IMR-90 (cell line): ENCODE measurements around the gene CDK5R2. TPM values are rescaled to one million over a fixed set of nuclear protein-coding genes. Genes with fewer than 3 reads are reported as not detected.

Source experiments
- ATAC-seq: fragments of 200-7000 bp; cut with Tn5 transposase; 2 replicates; pipeline ENCODE4 v1.9.1; 2020; ENCODE audit warnings: low read depth, mild to moderate bottlenecking, moderate library complexity
- BruUV-seq: library from RNA; stranded (reverse); fragments of 400-500 nt; replicated peaks from 2 replicates; lab custom pipeline; 2021; lab: Mats Ljungman, UMichigan
- CTCF ChIA-PET: fragments of 300-600 bp; formaldehyde crosslinking; extraction: SDS; loops from one replicate; lab custom pipeline; 2021; ENCODE audit warnings: antibody characterized with exemption; lab: Yijun Ruan, JAX
- POLR2A ChIA-PET: fragments of 300-600 bp; sonication (Branson Sonifier 250); formaldehyde crosslinking; loops from one replicate; lab custom pipeline; 2022; ENCODE audit warnings: antibody characterized with exemption; ENCODE audit not compliant: unreplicated experiment; lab: Charles Lee
- DNase-seq: peaks from one replicate; pipeline ENCODE4 v3.0.0; 2013
- H2AFZ ChIP-seq: replicated peaks from 2 replicates; pipeline ENCODE3; 2013; ENCODE audit warnings: low read length, mild to moderate bottlenecking; ENCODE audit not compliant: poor library complexity
- H2AK5ac ChIP-seq: 2 replicates; pipeline ENCODE4 v1.6.1; 2013; ENCODE audit warnings: low read depth, low read length, inconsistent platforms
- H2AK9ac ChIP-seq: replicated peaks from 2 replicates; pipeline ENCODE3; 2013; ENCODE audit warnings: mild to moderate bottlenecking, low read depth, low read length, moderate library complexity; ENCODE audit not compliant: poor library complexity
- H2BK120ac ChIP-seq: 2 replicates; pipeline ENCODE4 v1.6.1; 2013; ENCODE audit warnings: low read depth, low read length, inconsistent platforms
- H2BK15ac ChIP-seq: 3 replicates; pipeline ENCODE4 v1.6.1; 2013; ENCODE audit warnings: low read depth, low read length, inconsistent platforms
- H2BK20ac ChIP-seq: 2 replicates; pipeline ENCODE4 v1.6.1; 2013; ENCODE audit warnings: low read depth, mild to moderate bottlenecking, inconsistent platforms, low read length, moderate library complexity
- H2BK5ac ChIP-seq: 2 replicates; pipeline ENCODE4 v1.6.1; 2013; ENCODE audit warnings: mild to moderate bottlenecking, low read depth, low read length, inconsistent platforms; ENCODE audit not compliant: poor library complexity, severe bottlenecking
- H3K14ac ChIP-seq: replicated peaks from 2 replicates; pipeline ENCODE4 v1.6.1; 2013; ENCODE audit warnings: low read depth, low read length, inconsistent platforms
- H3K18ac ChIP-seq: 2 replicates; pipeline ENCODE4 v1.6.1; 2013; ENCODE audit warnings: low read depth, low read length, control low read depth
- H3K23ac ChIP-seq: 2 replicates; pipeline ENCODE4 v1.6.1; 2013; ENCODE audit warnings: low read depth, low read length, inconsistent platforms
- H3K27ac ChIP-seq: 2 replicates; pipeline ENCODE4 v1.5.1; 2013; ENCODE audit warnings: mild to moderate bottlenecking, control low read depth, low read length; ENCODE audit not compliant: insufficient read depth
- H3K27me3 ChIP-seq: 2 replicates; pipeline ENCODE4 v1.6.1; 2013; ENCODE audit warnings: low read length; ENCODE audit not compliant: control insufficient read depth, insufficient read depth
- H3K36me3 ChIP-seq: 2 replicates; pipeline ENCODE4 v1.6.1; 2013; ENCODE audit warnings: low read length, mixed read lengths; ENCODE audit not compliant: control insufficient read depth, insufficient read depth
- H3K4ac ChIP-seq: 2 replicates; pipeline ENCODE4 v1.6.1; 2013; ENCODE audit warnings: low read depth, low read length, inconsistent platforms
- H3K4me1 ChIP-seq: 2 replicates; pipeline ENCODE4 v1.6.1; 2013; ENCODE audit warnings: low read length, mixed read lengths; ENCODE audit not compliant: control insufficient read depth, insufficient read depth
- H3K4me2 ChIP-seq: 2 replicates; pipeline ENCODE4 v1.6.1; 2013; ENCODE audit warnings: low read depth, mild to moderate bottlenecking, control low read depth, low read length, moderate library complexity
- H3K4me3 ChIP-seq: 2 replicates; pipeline ENCODE4 v1.5.1; 2013; ENCODE audit warnings: low read depth, mild to moderate bottlenecking, control low read depth, low read length, moderate library complexity; ENCODE audit not compliant: insufficient read depth
- H3K56ac ChIP-seq: 2 replicates; pipeline ENCODE4 v1.6.1; 2013; ENCODE audit warnings: low read length, inconsistent platforms; ENCODE audit not compliant: insufficient read depth; ENCODE audit errors: extremely low read depth
- H3K79me1 ChIP-seq, 2 experiments: 2 replicates each; pipeline ENCODE4 v1.6.1; 2013; ENCODE audit warnings: low read length in 2 of 2, inconsistent platforms in 1 of 2, low read depth in 1 of 2
- H3K9ac ChIP-seq: 2 replicates; pipeline ENCODE4 v1.6.1; 2013; ENCODE audit warnings: low read depth, low read length, control low read depth
- H3K9me1 ChIP-seq: 2 replicates; pipeline ENCODE4 v1.6.1; 2013; ENCODE audit warnings: low read length, inconsistent platforms; ENCODE audit not compliant: insufficient read depth
- H3K9me3 ChIP-seq: 2 replicates; pipeline ENCODE4 v1.6.1; 2013; ENCODE audit warnings: low read length; ENCODE audit not compliant: control insufficient read depth, insufficient read depth
- H4K20me1 ChIP-seq: 2 replicates; pipeline ENCODE4 v1.6.1; 2013; ENCODE audit warnings: low read length, inconsistent platforms; ENCODE audit not compliant: insufficient read depth
- H4K5ac ChIP-seq: 2 replicates; pipeline ENCODE4 v1.6.1; 2013; ENCODE audit warnings: mild to moderate bottlenecking, low read depth, low read length, control low read depth
- H4K8ac ChIP-seq, 2 experiments: 2 replicates each; pipeline ENCODE4 v1.6.1; 2013; ENCODE audit warnings: low read depth in 2 of 2, low read length in 2 of 2, control low read depth in 1 of 2, inconsistent platforms in 1 of 2
- H4K91ac ChIP-seq: 2 replicates; pipeline ENCODE4 v1.6.1; 2013; ENCODE audit warnings: low read depth, low read length, inconsistent platforms; ENCODE audit not compliant: insufficient read depth
- BHLHE40 ChIP-seq: fragments of 150-350 bp; IDR thresholded peaks from 2 replicates; pipeline ENCODE4 v1.6.1; 2016; ENCODE audit warnings: mild to moderate bottlenecking, low read depth, low read length
- MAFK ChIP-seq: IDR thresholded peaks from 2 replicates; pipeline ENCODE4 v1.6.1; 2012; ENCODE audit warnings: low read depth, low read length, improper control_type of control experiment
- WGBS, 2 experiments: methylation state at CpG; one replicate each; pipeline versions ENCODE4 v1.1.5 to v1.1.7; 2013; ENCODE audit warnings: missing lambda C conversion rate in 2 of 2; ENCODE audit not compliant: insufficient read length in 1 of 2; ENCODE audit errors: extremely low coverage in 2 of 2; 5-methylcytosine and 5-hydroxymethylcytosine counted together
- dilution Hi-C: fragments of 300-500 bp; cut with HindIII; formaldehyde crosslinking; loops from one replicate; pipeline ENCODE4 v1.14.3; 2018; ENCODE audit warnings: low sequenced_read_pairs; ENCODE audit not compliant: unreplicated experiment
- in situ Hi-C: fragments of 300-500 bp; cut with MboI; formaldehyde crosslinking; loops from 3 replicates; pipeline ENCODE4 v1.14.3; 2019; ENCODE audit warnings: low sequenced_read_pairs, inconsistent platforms, mixed read lengths
- intact Hi-C: fragments of 100-400 bp; cut with micrococcal nuclease; formaldehyde crosslinking; loops from 2 replicates; pipeline ENCODE4 v1.10.0; 2022
- polyA plus RNA-seq, 3 experiments: library from polyadenylated mRNA; depleted of rRNA; stranded (reverse); fragments of >200 nt; gene quantifications; 2 replicates each; pipeline ENCODE4 v1.2.3, GENCODE V29; 2012; ENCODE audit warnings: low replicate concordance in 1 of 3
- total RNA-seq: library from RNA; depleted of rRNA; stranded (reverse); fragments of >200 nt; gene quantifications from 2 replicates; pipeline ENCODE4 v1.2.3, GENCODE V29; 2012

CDK5R2 gene
- total and polyA plus RNA-seq, 2 of the 4 experiments (the other 2 are of a cell fraction), result not detected

- dilution Hi-C loops, result no loop called here
- Histone ChIP-seq H3K18ac (no peak overlapping the region), H4K5ac (no peak overlapping the region), H4K8ac (no peak overlapping the region; a peak in 1 of 4 replicates), H2AK5ac (no peak overlapping the region), H2BK20ac (peak overlapping the region; percentile 35; the same call in 1 of the 2 replicates), H3K23ac (no peak overlapping the region), H3K14ac (no peak overlapping the region), H3K56ac (no peak overlapping the region), H3K9me3 (no peaks in the 10 kb centered on the region), H3K79me1 (no peaks in the 10 kb centered on the region), H2AK9ac (peak overlapping the region; percentile 42), H3K36me3 (no peaks in the 10 kb centered on the region), H3K4me2 (no peak overlapping the region), H2AFZ (peak overlapping the region; percentile 5), H3K4me3 (no peak overlapping the region), H2BK120ac (no peak overlapping the region), H3K4ac (no peak overlapping the region), H4K91ac (no peak overlapping the region), H2BK15ac (no peak overlapping the region), H4K20me1 (no peaks in the 10 kb centered on the region), H2BK5ac (no peak overlapping the region), H3K4me1 (no peaks in the 10 kb centered on the region), H3K9ac (no peak overlapping the region), H3K27ac (no peak overlapping the region), H3K27me3 (peaks cover 47% of the 10 kb centered on the region), H3K9me1 (0 out of 2 replicates have a peak, but pooled peaks cover 4% of the 10 kb centered on the region)
- in situ Hi-C loops, result no loop called here
- ChIA-PET POLR2A (no interaction called here), CTCF (no interaction called here)
- no TSS peak for BruUV-seq
- no peak for ATAC-seq
- no peak for TF ChIP-seq MAFK
- TF ChIP-seq BHLHE40, result no peak
- no CpG with 5 or more reads among the region's 5 CpGs for WGBS, 2 experiments
- intact Hi-C loops, result no loop called here
- DNase-seq, result no peak
These were observed 4.1 kb downstream of the CDK5R2 start for GRCh38 chr2:218963601-218964000.
